Stimulated activated CD8-positive, alpha-beta memory T cell treated with anti-CD3 and anti-CD28 coated beads, Interleukin-12 subunit alpha, Interleukin-12 subunit beta, amount 100 ng/mL, for 24 hours (primary cell): ENCODE results near the gene HOTAIR.

Source experiments
- DNase-seq: peaks from one replicate; pipeline ENCODE4 v3.0.0-alpha.2; 2020; ENCODE audit errors: extremely low read depth

Gene HOTAIR

GRCh38 chr12:53974084-53975063, at the start of gene HOTAIR:
Gene HOTAIR (minus strand): TSS chr12:53974954.
- no peak for DNase-seq

GRCh38 chr12:54024127-54024526, 49.4 kb upstream of the HOTAIR start:
- no peak for DNase-seq

- DNase-seq: no peak
Measured at GRCh38 chr12:54022960-54023884, 48.5 kb upstream of the HOTAIR start.

DNA sequence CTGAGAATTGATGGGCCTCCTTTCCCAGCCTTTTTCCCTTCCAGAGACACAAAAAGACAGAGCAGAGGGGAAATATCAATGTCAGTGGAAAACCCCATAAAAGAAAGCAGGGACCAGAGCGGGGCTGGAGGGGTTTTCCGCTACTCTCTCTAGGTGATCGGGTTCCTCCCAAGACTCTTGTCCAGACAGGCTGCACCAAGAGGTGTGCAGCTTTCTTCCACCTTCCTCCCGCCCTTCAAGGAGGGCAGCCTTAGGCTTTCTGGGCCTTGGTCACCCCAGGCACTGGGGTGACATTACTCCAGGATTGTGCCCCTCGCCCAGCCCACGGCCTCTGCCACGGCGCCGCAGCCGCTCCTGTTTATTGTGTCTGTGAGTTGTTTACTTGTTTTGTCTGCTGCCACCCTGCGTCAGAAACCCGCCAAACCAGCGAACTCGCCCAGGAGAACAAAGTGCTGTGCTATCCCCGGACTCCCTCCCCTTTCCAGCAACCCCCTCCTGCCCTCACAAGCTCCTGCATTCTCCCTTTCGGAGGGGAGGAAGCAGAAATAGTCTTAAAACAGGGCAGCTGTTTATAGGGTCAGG, 46.8 kb upstream of the HOTAIR start:
- no peak for DNase-seq

- no peak for DNase-seq
Measured at GRCh38 chr12:54020591-54021405, 46.0 kb upstream of the HOTAIR start.

GRCh38 chr12:54019924-54020590, 45.3 kb upstream of the HOTAIR start:
- DNase-seq: no peak

- no peak for DNase-seq
Measured at GRCh38 chr12:54019091-54019811, 44.5 kb upstream of the HOTAIR start.

DNA sequence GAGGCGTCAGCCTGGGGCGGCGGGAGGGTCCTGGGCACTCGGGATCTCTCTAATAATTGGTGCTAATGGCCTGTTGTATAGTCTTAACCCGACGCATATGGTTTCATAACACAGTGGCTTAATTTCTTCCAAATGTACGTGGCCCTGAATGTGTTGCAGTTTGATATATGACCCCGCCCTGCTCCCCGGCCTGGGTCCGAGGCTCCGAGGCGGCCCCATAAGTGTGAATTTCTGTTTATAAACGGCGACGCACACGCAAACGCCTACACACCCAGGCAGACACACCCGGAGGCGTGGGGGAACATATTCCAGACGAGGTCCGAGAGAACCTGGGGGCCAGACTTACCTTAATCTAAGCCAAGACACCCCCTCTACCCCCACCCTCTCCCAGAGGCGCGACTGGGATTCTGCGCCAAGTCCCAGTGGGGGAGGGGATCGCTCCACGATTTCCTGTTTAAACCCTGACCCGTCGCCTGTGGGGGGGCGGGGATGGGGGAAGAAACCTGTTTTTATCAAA, 43.8 kb upstream of the HOTAIR start:
- DNase-seq: no peak

GRCh38 chr12:54017878-54018467, 43.2 kb upstream of the HOTAIR start:
- peak; percentile 51 for DNase-seq

GRCh38 chr12:54017027-54017788, 42.5 kb upstream of the HOTAIR start:
- no peak for DNase-seq

DNA sequence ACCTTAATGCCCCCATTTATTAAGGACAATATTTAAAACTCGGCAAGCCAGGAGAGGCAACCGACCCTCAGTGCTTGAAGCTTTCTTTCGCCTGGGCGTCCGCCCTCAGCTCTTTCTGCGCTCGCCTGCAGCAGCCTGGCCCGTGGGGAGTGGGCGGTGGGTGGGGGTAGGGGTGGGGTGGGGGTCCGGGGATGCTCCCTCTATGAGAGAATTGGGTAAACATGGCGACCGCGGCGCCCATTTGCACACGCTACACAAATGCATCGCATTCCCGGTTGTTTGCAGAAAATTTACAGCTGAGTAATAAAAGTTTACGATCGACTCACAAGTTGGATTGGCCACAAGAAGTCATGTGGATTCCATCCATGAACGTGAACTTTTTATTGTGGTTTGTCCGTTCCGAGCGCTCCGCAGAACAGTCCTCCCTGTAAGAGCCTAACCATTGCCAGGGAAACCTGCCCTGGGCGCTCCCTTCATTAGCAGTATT, 41.8 kb upstream of the HOTAIR start:
- no peak for DNase-seq

DNA sequence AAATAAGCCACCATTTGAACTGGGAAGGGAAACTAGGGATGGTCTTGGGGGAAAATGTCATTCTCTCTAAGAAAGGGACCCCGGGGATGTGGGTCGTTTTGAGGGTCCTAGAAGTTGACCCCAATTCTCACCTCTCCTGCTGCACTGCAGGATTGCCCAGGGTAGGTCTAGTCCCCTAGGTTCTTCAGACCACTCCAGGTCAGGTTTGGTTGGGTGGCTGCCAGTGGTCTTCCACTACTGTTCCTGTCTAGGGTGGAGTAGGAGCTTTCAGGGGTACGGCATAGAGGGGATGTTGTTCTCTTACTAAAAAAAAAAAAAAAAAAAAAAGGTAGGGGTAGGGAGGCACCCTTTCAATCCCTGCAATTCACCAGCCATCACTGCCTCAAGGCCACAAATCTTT, 41.3 kb upstream of the HOTAIR start:
- no peak for DNase-seq

GRCh38 chr12:54015018-54015931, 40.5 kb upstream of the HOTAIR start:
- DNase-seq: no peak

GRCh38 chr12:54014377-54015017, 39.7 kb upstream of the HOTAIR start:
- no peak for DNase-seq

GRCh38 chr12:54012631-54013409, 38.1 kb upstream of the HOTAIR start:
- DNase-seq: no peak
